Liver (tissue), 3 donors: Measurements from ENCODE around the gene CYLD.

ENCODE experiments used
- EGR1 ChIP-seq, 2 donors: IDR thresholded peaks; 2 replicates each; pipeline ENCODE4 v1.6.1; 2016 to 2018; ENCODE audit warnings: antibody characterized with exemption in 2 of 2, low read depth in 2 of 2
- GABPA ChIP-seq, 2 donors: IDR thresholded peaks in 1 of 2; conservative IDR thresholded peaks in 1 of 2; 2 replicates each; pipeline ENCODE4 v1.6.1; 2016; ENCODE audit warnings: antibody characterized with exemption in 2 of 2, mild to moderate bottlenecking in 1 of 2, moderate library complexity in 1 of 2
- JUND ChIP-seq, 2 donors: IDR thresholded peaks; 2 replicates each; pipeline ENCODE4 v1.6.1; 2016; ENCODE audit warnings: antibody characterized with exemption in 2 of 2
- RAD21 ChIP-seq, 2 donors: IDR thresholded peaks; 2 replicates each; pipeline ENCODE4 v1.6.1; 2016; ENCODE audit warnings: antibody characterized with exemption in 2 of 2, mild to moderate bottlenecking in 2 of 2
- SP1 ChIP-seq: IDR thresholded peaks from 2 replicates; pipeline ENCODE4 v1.6.1; 2018; ENCODE audit warnings: antibody characterized with exemption, mild to moderate bottlenecking
- TAF1 ChIP-seq: conservative IDR thresholded peaks from 2 replicates; pipeline ENCODE4 v1.6.1; 2016; ENCODE audit warnings: antibody characterized with exemption, mild to moderate bottlenecking
- YY1 ChIP-seq: IDR thresholded peaks from 2 replicates; pipeline ENCODE4 v1.6.1; 2016; ENCODE audit warnings: antibody characterized with exemption, mild to moderate bottlenecking
- TF ChIP-seq, protein P1 (sequence below): fragments of 150-350 bp; IDR thresholded peaks from 2 replicates; pipeline ENCODE4 v1.5.1; 2017; ENCODE audit warnings: improper control_type of control experiment, low read depth, low read length; ENCODE audit not compliant: missing input control
- TF ChIP-seq, protein P2 (sequence below): IDR thresholded peaks from 2 replicates; pipeline ENCODE4 v1.6.1; 2016; ENCODE audit warnings: antibody characterized with exemption
- donor health status: healthy.
- donor health status: healthy.

DNA sequence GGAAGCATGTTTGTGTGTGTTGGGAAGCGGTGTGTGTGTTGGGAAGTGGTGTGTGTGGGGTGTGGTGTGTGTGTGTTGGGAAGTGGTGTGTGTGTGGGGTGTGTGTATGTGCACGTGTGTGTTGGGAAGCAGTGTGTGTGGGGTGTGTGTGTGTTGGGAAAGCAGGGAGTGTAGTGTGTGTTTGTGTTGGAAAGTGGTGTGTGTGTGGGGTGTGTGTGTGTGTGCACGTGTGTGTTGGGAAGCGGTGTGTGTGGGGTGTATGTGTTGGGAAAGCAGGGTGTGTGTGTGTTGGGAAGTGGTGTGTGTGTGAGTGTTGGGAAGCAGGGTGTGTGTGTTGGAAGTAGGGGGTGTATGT lies 49.3 kb upstream of the CYLD start:
- TF ChIP-seq, protein P1, sequence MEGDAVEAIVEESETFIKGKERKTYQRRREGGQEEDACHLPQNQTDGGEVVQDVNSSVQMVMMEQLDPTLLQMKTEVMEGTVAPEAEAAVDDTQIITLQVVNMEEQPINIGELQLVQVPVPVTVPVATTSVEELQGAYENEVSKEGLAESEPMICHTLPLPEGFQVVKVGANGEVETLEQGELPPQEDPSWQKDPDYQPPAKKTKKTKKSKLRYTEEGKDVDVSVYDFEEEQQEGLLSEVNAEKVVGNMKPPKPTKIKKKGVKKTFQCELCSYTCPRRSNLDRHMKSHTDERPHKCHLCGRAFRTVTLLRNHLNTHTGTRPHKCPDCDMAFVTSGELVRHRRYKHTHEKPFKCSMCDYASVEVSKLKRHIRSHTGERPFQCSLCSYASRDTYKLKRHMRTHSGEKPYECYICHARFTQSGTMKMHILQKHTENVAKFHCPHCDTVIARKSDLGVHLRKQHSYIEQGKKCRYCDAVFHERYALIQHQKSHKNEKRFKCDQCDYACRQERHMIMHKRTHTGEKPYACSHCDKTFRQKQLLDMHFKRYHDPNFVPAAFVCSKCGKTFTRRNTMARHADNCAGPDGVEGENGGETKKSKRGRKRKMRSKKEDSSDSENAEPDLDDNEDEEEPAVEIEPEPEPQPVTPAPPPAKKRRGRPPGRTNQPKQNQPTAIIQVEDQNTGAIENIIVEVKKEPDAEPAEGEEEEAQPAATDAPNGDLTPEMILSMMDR, result no peak
- TF ChIP-seq, protein P2, sequence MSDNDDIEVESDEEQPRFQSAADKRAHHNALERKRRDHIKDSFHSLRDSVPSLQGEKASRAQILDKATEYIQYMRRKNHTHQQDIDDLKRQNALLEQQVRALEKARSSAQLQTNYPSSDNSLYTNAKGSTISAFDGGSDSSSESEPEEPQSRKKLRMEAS, result no peak
- TF ChIP-seq GABPA (IDR thresholded peaks at IDR 0.05 in 1 of 2, conservative IDR thresholded peaks at IDR 0.05 in 1 of 2) (no peak), TAF1 (no peak), SP1 (no peak), YY1 (no peak), EGR1 (IDR thresholded peaks at IDR 0.05; ENCODE audit: low read depth in 2 of 2) (no peak), JUND (IDR thresholded peaks at IDR 0.05) (no peak), RAD21 (IDR thresholded peaks at IDR 0.05) (no peak)
